Stimulated activated memory B cell treated with anti-CD40 and anti-IgM and Interleukin-4, amounts not matched to agents 10 μg/mL and 1 μg/mL and 100 μg/mL, for 72 hours (primary cell): ENCODE measurements around the gene PACSIN1.
A peak's percentile ranks its signal among the peaks of the same experiment; 100 is the strongest.
"Not testable (repeated sequence)": the region's sequence is repeated elsewhere in the genome, so short reads cannot be mapped to it uniquely, and the experiment has no call there.

Experiments
- ATAC-seq: fragments of 150-1000 bp; cut with Tn5 transposase; 2 replicates; pipeline ENCODE4 v1.10.0; 2021
- H3K27ac Mint-ChIP-seq: one replicate; pipeline ENCODE4 v1.8.0; 2022; ENCODE audit warnings: mild to moderate bottlenecking, mixed read lengths
- H3K27me3 Mint-ChIP-seq: one replicate; pipeline ENCODE4 v1.8.0; 2022; ENCODE audit warnings: mixed read lengths
- H3K36me3 Mint-ChIP-seq: one replicate; pipeline ENCODE4 v1.8.0; 2022; ENCODE audit warnings: mixed read lengths
- H3K4me1 Mint-ChIP-seq: one replicate; pipeline ENCODE4 v1.8.0; 2022; ENCODE audit warnings: mixed read lengths
- H3K4me3 Mint-ChIP-seq: one replicate; pipeline ENCODE4 v1.8.0; 2022; ENCODE audit warnings: mild to moderate bottlenecking, moderate library complexity, mixed read lengths
- H3K9me3 Mint-ChIP-seq: one replicate; pipeline ENCODE4 v1.8.0; 2022; ENCODE audit warnings: mixed read lengths

Gene PACSIN1

GRCh38 chr6:34468378-34468892 is 2.6 kb downstream of the PACSIN1 start:
- ATAC-seq = peak; percentile 86
- Mint-ChIP-seq H3K4me1 (peaks cover 32% of the 10 kb centered on the region), H3K36me3 (no peaks in the 10 kb centered on the region), H3K4me3 (no peak overlapping the region), H3K27ac (peak overlapping the region; percentile 10), H3K9me3 (no peaks in the 10 kb centered on the region), H3K27me3 (peaks cover 25% of the 10 kb centered on the region)

GRCh38 chr6:34469499-34469898 is 3.6 kb downstream of the PACSIN1 start:
- H3K9me3 Mint-ChIP-seq = peaks cover 4% of the 10 kb centered on the region
- no peak overlapping the region for H3K4me3 Mint-ChIP-seq
- no peak for ATAC-seq

GRCh38 chr6:34472425-34472824 is 6.5 kb downstream of the PACSIN1 start:
- ATAC-seq = no peak
- Mint-ChIP-seq H3K27ac (no peak overlapping the region), H3K4me3 (no peak overlapping the region), H3K36me3 (no peaks in the 10 kb centered on the region), H3K4me1 (peaks cover 22% of the 10 kb centered on the region), H3K27me3 (no peaks in the 10 kb centered on the region), H3K9me3 (peaks cover 4% of the 10 kb centered on the region)

More at GRCh38 chr6:34469499-34469898, 3.6 kb downstream of the PACSIN1 start:
- peak overlapping the region; percentile 10 for H3K27ac Mint-ChIP-seq
- peaks cover 14% of the 10 kb centered on the region for H3K27me3 Mint-ChIP-seq
- H3K4me1 Mint-ChIP-seq = peaks cover 32% of the 10 kb centered on the region
- H3K36me3 Mint-ChIP-seq = no peaks in the 10 kb centered on the region

- Mint-ChIP-seq H3K9me3 (peaks cover 4% of the 10 kb centered on the region), H3K4me1 (peaks cover 9% of the 10 kb centered on the region), H3K36me3 (no peaks in the 10 kb centered on the region), H3K4me3 (no peak overlapping the region), H3K27me3 (no peaks in the 10 kb centered on the region), H3K27ac (no peak overlapping the region)
- no peak for ATAC-seq
Observed at GRCh38 chr6:34473967-34474366, 8.1 kb downstream of the PACSIN1 start.

GRCh38 chr6:34474754-34475153 is 8.9 kb downstream of the PACSIN1 start:
- H3K4me1 Mint-ChIP-seq = peaks cover 1% of the 10 kb centered on the region
- H3K36me3 Mint-ChIP-seq = no peaks in the 10 kb centered on the region
- no peaks in the 10 kb centered on the region for H3K27me3 Mint-ChIP-seq
- no peak overlapping the region for H3K27ac Mint-ChIP-seq
- no peak for ATAC-seq
- H3K4me3 Mint-ChIP-seq = no peak overlapping the region
- H3K9me3 Mint-ChIP-seq = peaks cover 4% of the 10 kb centered on the region

GRCh38 chr6:34475238-34475682 is 9.4 kb downstream of the PACSIN1 start:
- ATAC-seq = no peak
- Mint-ChIP-seq H3K4me3 (no peak overlapping the region), H3K36me3 (no peaks in the 10 kb centered on the region), H3K27me3 (no peaks in the 10 kb centered on the region), H3K27ac (no peak overlapping the region), H3K9me3 (peaks cover 4% of the 10 kb centered on the region), H3K4me1 (no peaks in the 10 kb centered on the region)

GRCh38 chr6:34475767-34476328 is 10.0 kb downstream of the PACSIN1 start:
- no peak overlapping the region for H3K27ac Mint-ChIP-seq
- no peak for ATAC-seq
- H3K27me3 Mint-ChIP-seq = no peaks in the 10 kb centered on the region
- no peak overlapping the region for H3K4me3 Mint-ChIP-seq
- no peaks in the 10 kb centered on the region for H3K36me3 Mint-ChIP-seq
- H3K4me1 Mint-ChIP-seq = no peaks in the 10 kb centered on the region
- peaks cover 4% of the 10 kb centered on the region for H3K9me3 Mint-ChIP-seq

- ATAC-seq = no peak
- H3K27me3 Mint-ChIP-seq = no peaks in the 10 kb centered on the region
- H3K27ac Mint-ChIP-seq = no peak overlapping the region
- H3K36me3 Mint-ChIP-seq = no peaks in the 10 kb centered on the region
- no peaks in the 10 kb centered on the region for H3K4me1 Mint-ChIP-seq
- peaks cover 4% of the 10 kb centered on the region for H3K9me3 Mint-ChIP-seq
- H3K4me3 Mint-ChIP-seq = no peak overlapping the region
Observed at GRCh38 chr6:34476447-34476846, 10.6 kb downstream of the PACSIN1 start.

GRCh38 chr6:34476921-34477320 is 11.0 kb downstream of the PACSIN1 start:
- Mint-ChIP-seq H3K4me1 (no peaks in the 10 kb centered on the region), H3K36me3 (no peaks in the 10 kb centered on the region), H3K4me3 (no peak overlapping the region), H3K27ac (no peak overlapping the region), H3K27me3 (no peaks in the 10 kb centered on the region), H3K9me3 (peaks cover 4% of the 10 kb centered on the region)
- ATAC-seq = no peak

- no peak for ATAC-seq
- Mint-ChIP-seq H3K4me1 (no peaks in the 10 kb centered on the region), H3K36me3 (no peaks in the 10 kb centered on the region), H3K4me3 (no peak overlapping the region), H3K27ac (no peak overlapping the region), H3K27me3 (no peaks in the 10 kb centered on the region), H3K9me3 (peaks cover 4% of the 10 kb centered on the region)
Observed at GRCh38 chr6:34478796-34479195, 12.9 kb downstream of the PACSIN1 start.

- H3K4me3 Mint-ChIP-seq, H3K36me3 Mint-ChIP-seq, H3K9me3 Mint-ChIP-seq, H3K27ac Mint-ChIP-seq, ATAC-seq, H3K27me3 Mint-ChIP-seq: not testable (repeated sequence)
- peaks cover 21% of the 10 kb centered on the region for H3K4me1 Mint-ChIP-seq
Observed at GRCh38 chr6:34483781-34484180, 17.9 kb downstream of the PACSIN1 start.

- Mint-ChIP-seq H3K4me3 (no peak overlapping the region), H3K27ac (peak overlapping the region; percentile 31), H3K27me3 (no peaks in the 10 kb centered on the region), H3K36me3 (no peaks in the 10 kb centered on the region), H3K9me3 (no peaks in the 10 kb centered on the region), H3K4me1 (peaks cover 21% of the 10 kb centered on the region)
- ATAC-seq = no peak
Observed at GRCh38 chr6:34484391-34484790, 18.5 kb downstream of the PACSIN1 start.

- peak overlapping the region; percentile 31 for H3K27ac Mint-ChIP-seq
- no peaks in the 10 kb centered on the region for H3K9me3 Mint-ChIP-seq
- peaks cover 21% of the 10 kb centered on the region for H3K4me1 Mint-ChIP-seq
- H3K27me3 Mint-ChIP-seq = no peaks in the 10 kb centered on the region
- H3K36me3 Mint-ChIP-seq = no peaks in the 10 kb centered on the region
- peak; percentile 65 for ATAC-seq
- peak overlapping the region; percentile 10 for H3K4me3 Mint-ChIP-seq
Observed at GRCh38 chr6:34484899-34485298, 19.0 kb downstream of the PACSIN1 start.

GRCh38 chr6:34485321-34486060 is 19.6 kb downstream of the PACSIN1 start:
- Mint-ChIP-seq H3K36me3 (no peaks in the 10 kb centered on the region), H3K27me3 (no peaks in the 10 kb centered on the region), H3K4me3 (no peak overlapping the region), H3K9me3 (no peaks in the 10 kb centered on the region), H3K27ac (peak overlapping the region; percentile 31), H3K4me1 (peaks cover 21% of the 10 kb centered on the region)
- peak; percentile 3 for ATAC-seq

GRCh38 chr6:34486106-34486740 is 20.3 kb downstream of the PACSIN1 start:
- Mint-ChIP-seq H3K27ac (peak overlapping the region; percentile 31), H3K4me1 (peaks cover 21% of the 10 kb centered on the region), H3K4me3 (no peak overlapping the region), H3K36me3 (no peaks in the 10 kb centered on the region), H3K27me3 (no peaks in the 10 kb centered on the region), H3K9me3 (no peaks in the 10 kb centered on the region)
- ATAC-seq = no peak
